NK-92 treated with Interleukin-12 subunit alpha and Interleukin-12 subunit beta, amount 100 ng/mL, for 24 hours (cell line): Measurements from ENCODE around the gene HDX.
"Not testable (repeated sequence)": the region's sequence is repeated elsewhere in the genome, so short reads cannot be mapped to it uniquely, and the experiment has no call there.

Experiments
- DNase-seq: peaks from one replicate; lab custom pipeline; 2025; lab: John Stamatoyannopoulos, UW

Gene HDX

DNA sequence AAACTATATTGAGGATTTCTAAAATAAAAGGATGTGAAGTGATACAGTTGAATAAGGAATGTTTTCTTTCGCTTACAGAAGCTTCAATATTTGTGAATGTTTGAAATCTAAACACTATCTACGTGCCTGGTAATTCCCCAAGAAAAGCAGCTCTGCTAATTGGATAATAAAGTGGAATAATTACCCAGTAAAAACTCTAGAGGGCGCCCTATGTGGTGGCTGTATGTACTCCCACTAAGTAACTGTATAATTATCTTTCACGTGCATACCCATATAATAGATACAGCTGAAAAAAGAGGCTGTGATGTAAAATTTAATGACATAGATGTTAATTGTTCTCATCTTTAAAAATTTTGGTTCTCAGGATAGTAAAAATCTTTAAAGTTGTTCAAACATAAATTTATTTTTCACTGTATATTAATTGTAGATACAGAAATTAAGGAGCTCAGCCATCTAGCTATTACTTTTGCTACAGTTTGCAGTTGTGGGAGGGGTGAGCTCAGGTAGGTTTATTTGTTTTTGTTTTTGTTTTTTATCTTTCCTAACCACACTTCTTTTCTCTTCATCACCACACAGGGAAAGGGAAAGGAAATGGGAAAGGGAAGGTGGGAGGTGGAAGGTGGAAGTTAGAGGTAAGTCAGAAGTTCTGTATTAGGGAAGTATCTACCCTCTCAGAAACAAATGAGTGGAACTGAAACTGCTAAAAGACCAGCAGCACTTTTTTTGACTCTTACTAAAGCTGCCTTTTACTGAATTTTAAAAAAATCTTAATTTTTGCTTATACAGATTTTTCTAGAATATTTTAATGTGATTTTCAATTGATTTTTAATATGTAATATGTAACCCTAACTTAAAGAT, 162.5 kb downstream of the HDX start:
- DNase-seq: no peak

DNA sequence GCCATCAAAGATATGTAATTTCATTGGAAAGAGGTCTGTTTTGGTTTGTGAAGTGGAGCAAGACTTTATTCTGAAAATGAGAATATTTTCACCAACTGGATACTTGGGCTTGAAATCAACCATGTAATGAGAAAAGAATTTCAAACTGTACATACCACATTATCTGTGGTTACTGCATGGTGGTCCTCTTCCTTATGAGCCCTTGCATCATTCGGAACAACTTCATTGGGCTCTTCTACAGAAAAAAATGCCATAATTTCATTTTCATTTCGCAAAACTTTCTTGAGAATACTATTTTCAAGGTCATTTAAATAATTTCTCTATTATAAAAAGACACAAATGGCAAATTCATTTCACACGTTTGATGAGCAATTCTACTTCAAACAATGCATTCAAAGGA, 165.6 kb downstream of the HDX start:
- DNase-seq: no peak

DNA sequence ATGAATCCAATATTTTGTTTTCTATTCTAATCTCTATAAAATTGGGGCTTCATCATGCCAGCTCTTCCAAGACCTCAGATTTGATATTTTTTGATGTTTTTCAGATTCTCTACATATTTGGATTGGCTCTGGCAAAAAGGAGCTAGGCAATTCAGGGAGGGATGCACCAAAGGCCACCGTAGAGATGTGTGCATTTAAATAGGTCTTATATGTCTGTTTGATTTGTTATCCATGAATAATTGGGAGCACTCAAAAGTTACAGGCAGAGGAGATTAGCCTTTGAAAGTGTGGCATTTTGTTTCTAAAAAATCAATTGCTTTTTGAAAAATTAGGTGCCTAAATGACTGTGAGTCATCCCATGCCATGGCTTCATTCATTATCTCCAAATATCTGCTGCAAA, 167.1 kb downstream of the HDX start:
- DNase-seq: no peak

DNA sequence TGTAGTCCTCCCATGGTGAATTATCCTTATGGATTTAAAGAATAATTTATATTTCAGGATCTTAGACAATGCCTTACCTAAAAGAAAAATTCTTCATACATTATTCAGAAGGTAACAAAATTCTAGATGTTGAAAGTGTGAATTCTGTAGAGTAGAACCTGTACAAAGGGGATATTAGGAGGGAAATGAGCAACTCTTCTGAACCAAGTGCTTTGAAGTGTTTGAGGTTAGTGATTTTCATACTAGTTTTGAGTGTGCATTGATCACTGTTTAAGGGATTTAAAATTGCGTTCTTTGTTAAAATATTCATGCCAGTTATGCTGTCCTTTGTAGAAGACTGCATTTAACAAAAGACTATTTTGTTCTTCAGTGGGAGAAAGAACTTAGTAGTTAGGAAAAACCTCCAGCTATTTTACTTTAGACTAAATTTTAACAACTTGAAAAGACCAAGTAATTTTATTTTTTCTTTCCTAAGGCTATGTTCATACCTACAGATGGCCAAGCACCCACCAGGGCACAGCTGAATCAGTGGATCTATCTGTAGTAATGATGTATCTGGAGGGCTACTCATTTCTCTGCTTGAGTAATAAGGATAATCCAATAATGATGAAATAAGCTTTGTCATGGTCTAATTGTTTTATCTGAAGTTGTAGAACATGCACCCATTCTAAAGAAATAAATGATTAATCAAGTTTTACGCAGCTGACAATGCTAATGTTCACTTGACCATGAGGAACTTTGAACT, 180.0 kb downstream of the HDX start:
- DNase-seq: no peak

DNA sequence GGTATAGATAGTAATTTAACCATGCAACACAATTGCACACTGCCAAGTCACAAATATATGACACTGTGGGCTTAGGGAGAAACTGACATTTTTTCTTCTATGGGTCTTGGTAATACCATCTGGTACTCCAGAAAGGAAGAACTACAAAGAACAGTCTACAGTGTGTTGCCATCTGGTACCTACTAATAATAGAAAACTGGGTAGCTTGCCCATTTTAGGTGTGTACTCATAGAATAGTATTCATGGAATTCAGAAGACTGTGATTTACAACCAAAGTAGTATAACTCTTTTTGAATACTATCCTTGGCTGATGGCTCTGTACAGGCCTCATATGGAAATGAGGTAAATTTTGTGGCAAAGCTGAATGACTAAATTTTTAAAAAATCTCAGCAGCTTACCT, 181.6 kb downstream of the HDX start:
- no peak for DNase-seq

DNA sequence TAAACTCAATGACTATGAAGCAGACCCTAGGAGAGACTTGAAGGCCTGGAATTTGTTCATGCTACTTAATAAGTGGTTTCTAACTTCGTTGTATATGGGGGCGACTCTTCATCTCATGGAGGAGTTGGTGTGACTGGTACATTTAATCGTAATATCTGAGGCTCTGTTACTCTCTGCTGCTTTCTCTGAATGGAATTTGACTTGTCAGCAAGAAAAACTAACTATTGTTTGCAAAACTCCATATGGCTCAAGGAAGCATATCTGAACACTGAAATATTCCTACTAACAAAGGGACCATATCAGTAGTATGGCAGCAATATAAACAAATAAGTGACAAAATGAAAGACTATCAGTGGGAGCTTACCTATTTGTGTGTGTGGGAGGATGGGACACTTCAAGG, 182.2 kb downstream of the HDX start:
- DNase-seq: no peak

DNA sequence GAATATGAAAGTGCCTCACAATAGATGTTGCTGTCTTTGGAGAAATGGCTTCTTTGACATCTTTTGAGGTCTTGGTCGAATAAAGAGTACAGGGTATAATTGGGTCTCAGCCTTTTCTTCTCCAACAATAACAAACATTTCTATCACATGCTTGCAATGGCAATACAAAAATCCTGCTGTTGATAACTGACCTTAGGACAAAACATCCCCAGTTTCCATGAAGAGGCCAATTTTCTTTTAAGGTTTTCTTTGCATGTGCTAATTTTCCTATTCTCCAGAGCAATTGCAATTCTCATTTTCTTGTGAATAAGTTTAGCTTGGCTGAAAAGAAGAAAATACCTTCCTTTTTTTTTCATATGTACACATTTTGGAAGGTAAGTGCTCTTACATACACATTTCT, 183.6 kb downstream of the HDX start:
- DNase-seq: no peak

DNA sequence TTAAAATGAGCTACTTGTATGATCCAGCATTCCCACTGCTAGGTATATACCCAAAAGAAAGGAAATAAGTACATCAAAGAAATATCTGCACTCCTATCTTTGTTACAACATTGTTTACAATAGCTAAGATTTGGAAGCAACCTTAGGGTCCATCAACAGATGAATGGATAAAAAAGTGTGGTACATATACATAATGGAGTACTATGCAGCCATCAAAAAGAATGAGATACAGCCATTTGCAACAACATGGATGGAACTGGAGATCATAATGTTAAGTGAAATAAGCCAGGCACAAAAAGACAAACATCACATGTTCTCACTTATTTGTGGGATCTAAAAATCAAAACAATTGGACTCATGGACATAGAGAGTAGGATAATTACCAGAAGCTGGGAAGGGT, 186.3 kb downstream of the HDX start:
- not testable (repeated sequence) for DNase-seq
